Keratinocyte (primary cell): Measurements from ENCODE around the gene AMER3.

ENCODE experiments used
- CTCF ChIP-seq, 3 experiments: IDR thresholded peaks in 1 of 3; conservative IDR thresholded peaks in 1 of 3; optimal IDR thresholded peaks in 1 of 3; 2 replicates in 2 of 3; 3 replicates in 1 of 3; pipeline versions ENCODE3 to v1.5.1; 2011; ENCODE audit warnings: low read length in 3 of 3, mild to moderate bottlenecking in 3 of 3, moderate library complexity in 2 of 3, control low read depth in 1 of 3, inconsistent platforms in 1 of 3; ENCODE audit not compliant: insufficient read depth in 2 of 3; ENCODE audit errors: extremely low read depth in 1 of 3
- EZH2 ChIP-seq: IDR thresholded peaks from one replicate; pipeline ENCODE4 v1.6.1; 2012; ENCODE audit warnings: inconsistent platforms, mild to moderate bottlenecking, low read length, moderate library complexity

GRCh38 chr2:130735200-130735599, 20.1 kb upstream of the AMER3 start:
- no peak for TF ChIP-seq CTCF (optimal IDR thresholded peaks at IDR 0.05 in 1 of 3, IDR thresholded peaks at IDR 0.05 in 1 of 3, conservative IDR thresholded peaks at IDR 0.05 in 1 of 3; ENCODE audit: extremely low read depth in 1 of 3, insufficient read depth in 2 of 3, low read length in 3 of 3)
- TF ChIP-seq EZH2: no peak
